ENCODE results near the gene C1orf226.
"Not testable (repeated sequence)": the region's sequence is repeated elsewhere in the genome, so short reads cannot be mapped to it uniquely, and the experiment has no call there.

Gene C1orf226

GRCh38 chr1:162422662-162423375 lies 41.3 kb downstream of the C1orf226 start:
- no peaks in the 10 kb centered on the region for H3K36me3 Mint-ChIP-seq (ENCODE audit: low read depth)
- no peaks in the 10 kb centered on the region for H3K9me3 Mint-ChIP-seq
- DNase-seq (no peak), ATAC-seq (no peak)
- H3K27me3 Mint-ChIP-seq: peaks cover 14% of the 10 kb centered on the region
- H3K27ac Mint-ChIP-seq: no peak overlapping the region
- no peak overlapping the region for H3K4me3 Mint-ChIP-seq
- peaks cover 4% of the 10 kb centered on the region for H3K4me1 Mint-ChIP-seq

GRCh38 chr1:162430583-162430982 lies 49.1 kb downstream of the C1orf226 start:
- no peaks in the 10 kb centered on the region for H3K4me1 Mint-ChIP-seq
- no peak for DNase-seq
- H3K27me3 Mint-ChIP-seq: peaks cover 6% of the 10 kb centered on the region
- ATAC-seq: no peak
- H3K4me3 Mint-ChIP-seq: no peak overlapping the region
- no peaks in the 10 kb centered on the region for H3K36me3 Mint-ChIP-seq (ENCODE audit: low read depth)
- H3K9me3 Mint-ChIP-seq: no peaks in the 10 kb centered on the region
- no peak overlapping the region for H3K27ac Mint-ChIP-seq

GRCh38 chr1:162432977-162433713 lies 51.6 kb downstream of the C1orf226 start:
- DNase-seq; H3K4me3 Mint-ChIP-seq; H3K36me3 Mint-ChIP-seq (ENCODE audit: low read depth); ATAC-seq; H3K9me3 Mint-ChIP-seq; H3K27me3 Mint-ChIP-seq; H3K4me1 Mint-ChIP-seq; H3K27ac Mint-ChIP-seq: not testable (repeated sequence)

All from activated naive CD8-positive, alpha-beta T cell treated with anti-CD3 and anti-CD28 coated beads, Interleukin-2, amount 50 U/mL, for 24 hours (primary cell).